NAMALWA (cell line): ENCODE results near the gene NALCN.
A peak's percentile ranks its signal among the peaks of the same experiment; 100 is the strongest.

Experiments
- DNase-seq: peaks from one replicate; pipeline ENCODE4 v3.0.0-alpha.2; 2015; ENCODE audit warnings: low spot score

NALCN gene

DNA sequence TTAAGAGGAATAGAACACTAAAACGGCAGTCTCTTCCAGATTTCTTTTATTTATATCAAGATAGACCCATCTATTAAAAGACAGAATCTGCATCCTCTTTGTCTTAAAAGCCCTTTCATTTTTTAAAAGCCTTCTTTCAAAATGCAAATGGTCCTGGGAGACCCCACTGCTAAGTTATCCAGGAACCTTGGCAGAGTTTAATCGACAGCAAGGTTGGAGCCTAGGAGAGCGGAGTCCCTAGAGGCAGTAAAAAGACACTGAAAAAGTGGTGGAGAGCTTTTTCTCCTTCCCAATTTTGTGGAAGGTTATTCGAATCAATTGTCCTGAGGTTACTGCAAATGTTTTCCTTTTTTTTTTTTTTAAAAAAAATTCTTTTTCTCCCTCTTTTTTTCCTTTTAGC, 294.7 kb downstream of the NALCN start:
- no peak for DNase-seq

- no peak for DNase-seq
Observed at GRCh38 chr13:101120007-101120406, 296.3 kb downstream of the NALCN start.

DNA sequence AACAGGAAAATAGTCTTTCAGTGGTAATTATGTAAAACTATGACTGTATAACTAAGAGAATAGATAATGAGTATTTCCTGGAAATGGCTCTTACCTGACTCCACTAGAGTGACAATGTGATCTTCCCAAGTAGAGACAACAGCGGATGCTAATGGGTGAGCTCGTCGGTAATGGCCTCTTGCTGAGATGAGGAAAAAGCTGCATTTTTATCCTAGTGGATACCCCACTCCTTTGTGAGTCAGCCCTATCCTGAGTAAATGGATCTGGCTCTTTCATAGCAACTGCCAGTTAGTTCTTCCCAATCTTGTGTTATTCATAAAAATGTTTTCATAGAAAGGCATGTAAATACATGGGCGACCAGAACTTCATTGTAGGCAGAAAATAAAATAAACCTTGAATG, 299.5 kb downstream of the NALCN start:
- DNase-seq = no peak

GRCh38 chr13:101116341-101116740, 300.0 kb downstream of the NALCN start:
- no peak for DNase-seq

DNA sequence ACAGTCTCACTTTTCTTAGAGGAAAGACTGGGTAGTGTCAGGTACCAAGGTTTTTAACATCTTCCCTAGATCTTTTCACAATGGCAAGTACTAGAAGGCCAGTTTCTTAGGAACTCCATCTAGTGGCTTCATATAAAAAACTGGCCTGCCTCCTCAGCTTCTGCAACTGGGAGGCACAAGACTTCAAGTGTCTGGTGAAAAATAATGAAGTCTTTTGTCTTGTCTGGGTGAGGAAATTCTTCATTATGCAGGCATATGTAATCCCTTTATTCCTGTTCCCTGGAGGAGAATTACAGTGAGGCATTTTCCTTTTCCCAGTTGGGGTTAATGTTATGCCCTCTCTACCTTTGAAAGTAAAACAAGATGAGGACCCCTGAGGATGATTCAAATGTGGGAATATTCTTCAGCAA, 300.5 kb downstream of the NALCN start:
- DNase-seq = peak; percentile 31

- no peak for DNase-seq
Observed at GRCh38 chr13:101111894-101112293, 304.4 kb downstream of the NALCN start.

GRCh38 chr13:101109005-101109404, 307.3 kb downstream of the NALCN start:
- no peak for DNase-seq

DNA sequence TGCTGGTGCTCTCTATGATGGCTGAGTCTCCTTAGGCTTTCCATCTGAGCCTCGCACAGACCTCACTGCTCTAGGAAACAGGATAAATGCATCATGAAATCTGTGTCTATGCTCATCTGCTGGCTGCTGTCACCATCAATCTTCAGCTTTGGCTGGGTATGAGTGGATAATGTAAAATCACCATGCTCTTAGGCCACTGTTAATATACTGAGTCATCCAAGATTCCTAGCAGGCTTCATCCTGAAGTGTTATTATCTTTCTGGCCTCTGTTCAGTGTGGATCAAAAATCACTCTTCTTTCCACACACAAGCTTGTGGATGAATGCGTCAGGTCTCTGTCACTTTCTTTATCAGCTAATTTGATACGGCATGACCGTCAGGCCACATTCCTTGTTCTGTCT, 317.4 kb downstream of the NALCN start:
- DNase-seq = no peak

GRCh38 chr13:101092985-101093384, 323.3 kb downstream of the NALCN start:
- no peak for DNase-seq

DNA sequence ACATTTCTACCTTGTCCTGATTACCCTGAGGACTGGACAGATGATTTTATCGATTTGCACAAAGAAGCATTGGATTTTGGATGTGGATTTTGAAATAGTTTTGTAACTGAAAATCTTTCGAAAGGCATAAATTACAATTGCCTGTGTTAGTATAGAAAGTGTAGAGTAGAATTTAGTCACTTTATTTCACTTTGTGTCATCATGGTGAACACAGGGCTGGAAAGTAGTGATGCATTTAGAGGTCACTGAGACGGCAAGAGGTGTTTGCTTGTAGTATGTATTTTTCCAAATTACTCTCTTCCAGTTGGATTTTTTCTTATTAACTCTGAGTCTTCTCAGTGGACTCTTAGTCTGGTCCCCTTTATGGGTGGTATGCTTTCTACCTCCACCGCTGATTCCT, 326.0 kb downstream of the NALCN start:
- DNase-seq = no peak

- DNase-seq = no peak
Observed at GRCh38 chr13:101085551-101085950, 330.8 kb downstream of the NALCN start.

DNA sequence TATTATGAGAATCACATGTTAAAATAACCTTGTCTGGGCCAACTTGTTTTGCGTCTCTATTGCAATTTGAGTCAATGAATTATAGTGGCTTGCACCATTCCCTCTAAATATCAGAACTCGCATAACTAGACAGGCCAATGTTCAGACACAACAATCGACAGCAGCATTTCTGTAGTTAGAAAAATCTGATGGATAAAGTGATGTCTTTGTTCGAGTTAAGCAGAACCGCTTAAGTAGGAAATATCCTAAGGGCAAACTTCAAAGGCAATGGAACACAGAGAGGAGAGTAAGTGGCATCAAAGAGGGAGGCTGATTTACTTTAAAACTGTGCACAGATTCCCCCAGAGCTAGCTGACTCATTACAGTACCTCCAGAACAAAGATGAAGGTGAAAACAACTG, 333.9 kb downstream of the NALCN start:
- no peak for DNase-seq

- DNase-seq = no peak
Observed at GRCh38 chr13:101080616-101081015, 335.7 kb downstream of the NALCN start.

DNA sequence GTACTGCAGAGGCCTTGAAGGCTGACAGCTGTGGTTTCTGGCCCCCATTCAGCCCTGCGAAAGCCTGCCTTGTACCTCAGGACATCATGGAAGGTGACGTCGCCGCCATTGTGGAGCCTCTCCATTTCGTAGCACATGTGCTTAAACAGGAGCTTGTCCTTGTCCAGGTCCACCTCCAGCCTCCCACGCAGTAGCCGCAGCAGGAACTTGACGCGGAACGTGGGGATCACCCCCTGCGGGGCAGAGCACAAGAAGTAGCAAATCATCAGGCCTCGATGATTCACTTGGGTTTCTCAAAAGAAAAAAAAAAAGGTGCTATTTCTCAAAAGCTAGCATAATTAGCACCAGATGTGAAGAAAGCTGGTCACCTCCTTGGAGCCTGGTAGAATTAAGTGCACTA, 351.0 kb downstream of the NALCN start:
- no peak for DNase-seq

GRCh38 chr13:101059793-101060192, 356.5 kb downstream of the NALCN start:
- no peak for DNase-seq

DNA sequence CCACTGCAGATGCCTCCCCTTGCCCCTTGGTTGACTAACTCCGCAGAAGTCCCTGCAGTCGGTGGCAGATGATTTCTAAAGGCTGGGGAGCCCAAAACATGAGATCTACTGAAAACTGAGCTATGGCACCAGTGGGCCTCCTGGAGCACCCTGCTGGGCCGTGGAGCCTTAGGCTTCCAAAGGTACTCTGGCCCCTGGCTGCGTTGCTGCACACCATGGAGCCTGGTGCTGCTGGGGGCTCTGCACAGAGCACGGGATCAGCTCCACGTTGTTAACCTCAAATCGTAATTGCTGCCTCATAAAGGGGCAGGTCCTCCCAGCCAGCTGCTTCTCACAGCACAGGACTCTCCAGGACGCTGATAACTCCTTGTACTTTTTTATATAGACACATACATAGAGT, 357.5 kb downstream of the NALCN start:
- no peak for DNase-seq

GRCh38 chr13:101053301-101054093, 362.8 kb downstream of the NALCN start:
- DNase-seq = no peak

DNA sequence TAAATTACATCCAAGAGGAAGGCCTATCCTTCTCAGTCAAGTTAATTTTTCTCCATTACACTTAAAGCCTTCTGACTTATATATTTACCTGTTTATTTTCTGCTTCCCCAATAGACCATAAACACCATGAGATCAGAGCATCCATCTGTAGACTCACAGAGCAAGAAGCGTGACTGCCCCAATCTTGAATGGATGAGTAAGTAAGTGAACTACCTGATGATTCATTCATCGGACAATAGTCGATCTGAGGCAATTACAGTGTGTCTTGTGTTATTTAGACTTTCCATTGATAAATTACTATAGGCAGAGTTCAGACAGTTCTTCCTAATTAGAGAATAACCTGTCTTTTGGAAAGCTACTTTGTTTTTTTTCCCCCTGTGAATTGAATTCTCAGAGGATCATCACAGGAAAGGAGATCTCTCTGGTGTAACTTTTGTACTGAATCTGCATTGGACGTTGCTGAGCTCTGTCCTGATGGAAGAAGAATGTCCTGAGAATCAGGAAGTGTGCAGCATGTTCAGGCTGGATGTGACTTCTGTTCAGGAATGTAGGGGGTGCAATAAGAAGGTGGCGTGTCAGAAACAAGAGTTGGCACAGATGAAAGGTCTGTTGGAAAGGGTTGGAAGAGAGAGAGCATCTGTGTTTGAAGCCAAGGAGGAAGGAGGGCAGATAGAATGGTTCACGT, 367.0 kb downstream of the NALCN start:
- no peak for DNase-seq

GRCh38 chr13:101036546-101036945, 379.8 kb downstream of the NALCN start:
- DNase-seq = no peak

GRCh38 chr13:101035119-101035620, 381.1 kb downstream of the NALCN start:
- no peak for DNase-seq

DNA sequence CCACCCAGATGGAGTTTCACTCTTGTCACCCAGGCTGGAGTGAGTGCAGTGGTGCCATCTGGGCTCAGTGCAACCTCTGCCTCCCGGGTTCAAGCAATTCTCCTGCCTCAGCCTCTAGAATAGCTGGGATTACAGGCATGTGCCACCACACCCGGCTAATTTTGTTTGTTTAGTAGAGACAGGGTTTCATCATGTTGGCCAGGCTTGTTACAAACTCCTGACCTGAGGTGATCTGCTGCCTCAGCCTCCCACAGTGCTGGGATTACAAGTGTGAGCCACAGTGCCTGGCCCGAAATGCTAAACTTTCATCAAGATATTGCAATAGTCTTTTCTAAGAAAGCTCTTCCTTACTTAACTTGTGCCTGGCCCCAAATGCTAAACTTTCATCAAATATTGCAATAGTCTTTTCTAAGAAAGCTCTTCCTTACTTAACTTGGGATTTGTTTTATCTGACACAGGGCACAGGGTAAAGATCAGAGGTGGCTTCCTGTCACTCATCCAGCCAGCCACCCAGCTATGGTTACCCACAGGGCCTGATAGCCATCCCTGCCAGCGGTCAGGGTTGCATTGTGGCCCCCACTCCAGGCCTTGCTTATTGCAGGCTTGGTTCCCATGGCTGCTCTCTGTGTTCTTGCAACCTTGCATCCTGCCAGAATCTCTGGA, 389.4 kb downstream of the NALCN start:
- DNase-seq = no peak

GRCh38 chr13:101026328-101026727, 390.0 kb downstream of the NALCN start:
- no peak for DNase-seq

DNA sequence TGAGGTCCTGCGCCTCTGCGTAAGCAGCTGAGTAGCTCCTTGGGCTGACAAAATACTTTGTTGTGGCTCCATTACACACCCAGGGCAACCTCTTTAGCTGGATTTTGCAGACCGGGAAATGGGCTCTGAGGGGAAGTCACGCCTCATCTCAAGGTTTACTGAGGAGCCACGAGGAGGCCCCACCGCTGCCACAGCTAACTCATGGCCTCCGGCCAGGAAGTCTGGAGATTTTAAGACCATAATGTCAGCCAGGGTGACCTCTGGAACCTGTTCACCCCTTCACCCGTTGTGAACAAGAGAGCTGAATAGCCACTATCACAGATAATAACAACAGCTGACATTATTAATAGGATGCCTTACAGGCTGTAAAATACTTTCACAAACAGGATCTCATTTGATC, 390.4 kb downstream of the NALCN start:
- no peak for DNase-seq
